CD14-positive monocyte (primary cell): Measurements from ENCODE around the gene CDH4. TPM values are rescaled to one million over a fixed set of nuclear protein-coding genes. Genes with fewer than 3 reads are reported as not detected.

Source experiments
- DNase-seq, 3 donors: peaks; one replicate each; pipeline ENCODE4 v3.0.0-alpha.2; 2011 to 2022
- H2AFZ ChIP-seq: 2 replicates; pipeline ENCODE4 v1.6.0; 2012; ENCODE audit warnings: mild to moderate bottlenecking, low read depth, low read length, inconsistent platforms; ENCODE audit not compliant: insufficient read depth, poor library complexity, severe bottlenecking
- H3K27ac ChIP-seq, 2 donors: 1 replicate in 1 of 2; 2 replicates in 1 of 2; pipeline ENCODE4 v1.5.1; 2012 to 2013; ENCODE audit warnings: low read length in 2 of 2, control low read depth in 1 of 2, inconsistent platforms in 1 of 2, low read depth in 1 of 2, mild to moderate bottlenecking in 1 of 2
- H3K27me3 ChIP-seq, 2 donors: one replicate each; pipeline versions ENCODE4 v1.6.0 to v1.6.1; 2011 to 2013; ENCODE audit warnings: low read length in 2 of 2; ENCODE audit not compliant: control insufficient read depth in 2 of 2, insufficient read depth in 2 of 2
- H3K36me3 ChIP-seq, 2 donors: replicated peaks in 1 of 2; 1 replicate in 1 of 2; 2 replicates in 1 of 2; pipeline versions ENCODE4 v1.5.1 to v1.6.1; 2012 to 2013; ENCODE audit warnings: low read length in 2 of 2, control low read depth in 1 of 2, inconsistent platforms in 1 of 2, mild to moderate bottlenecking in 1 of 2; ENCODE audit not compliant: insufficient read depth in 2 of 2, control insufficient read depth in 1 of 2
- H3K4me1 ChIP-seq, 2 donors: 1 replicate in 1 of 2; 2 replicates in 1 of 2; pipeline versions ENCODE4 v1.5.1 to v1.6.1; 2012 to 2013; ENCODE audit warnings: low read length in 2 of 2, control low read depth in 1 of 2, inconsistent platforms in 1 of 2, mild to moderate bottlenecking in 1 of 2, moderate library complexity in 1 of 2; ENCODE audit not compliant: insufficient read depth in 2 of 2, control insufficient read depth in 1 of 2
- H3K4me2 ChIP-seq: replicated peaks from 2 replicates; pipeline ENCODE3; 2012; ENCODE audit warnings: low read length, moderate library complexity, mild to moderate bottlenecking; ENCODE audit not compliant: poor library complexity, severe bottlenecking; ENCODE audit errors: extremely low read depth
- H3K4me3 ChIP-seq, 3 experiments: fragments of 200-600 bp in 1 of 3; sonication (generic) in 1 of 3; replicated peaks in 1 of 3; 1 replicate in 2 of 3; 2 replicates in 1 of 3; pipeline ENCODE4 v1.5.1; 2011 to 2013; ENCODE audit warnings: low read length in 3 of 3, mild to moderate bottlenecking in 3 of 3, control low read depth in 2 of 3, low read depth in 2 of 3, inconsistent platforms in 1 of 3, moderate library complexity in 1 of 3
- H3K79me2 ChIP-seq: 2 replicates; pipeline ENCODE4 v1.6.0; 2012; ENCODE audit warnings: mild to moderate bottlenecking, control low read depth, inconsistent platforms, low read length, moderate library complexity; ENCODE audit not compliant: insufficient read depth
- H3K9ac ChIP-seq: 2 replicates; pipeline ENCODE4 v1.6.0; 2017; ENCODE audit warnings: low read length, mild to moderate bottlenecking; ENCODE audit not compliant: insufficient read depth, poor library complexity, severe bottlenecking
- H3K9me3 ChIP-seq, 2 donors: replicated peaks in 1 of 2; 1 replicate in 1 of 2; 2 replicates in 1 of 2; pipeline versions ENCODE4 v1.5.1 to v1.6.1; 2012 to 2013; ENCODE audit warnings: low read length in 2 of 2, control low read depth in 1 of 2; ENCODE audit not compliant: control insufficient read depth in 1 of 2, insufficient read depth in 1 of 2
- H4K20me1 ChIP-seq: 2 replicates; pipeline ENCODE4 v1.6.0; 2012; ENCODE audit warnings: mild to moderate bottlenecking, low read length, control low read depth, moderate library complexity; ENCODE audit not compliant: insufficient read depth
- H3K27ac Mint-ChIP-seq, 7 donors: one replicate each; pipeline ENCODE4 v1.8.0; 2020; ENCODE audit warnings: mild to moderate bottlenecking in 7 of 7, mixed read lengths in 7 of 7, moderate library complexity in 6 of 7, inconsistent platforms in 2 of 7
- H3K27me3 Mint-ChIP-seq, 3 donors: one replicate each; pipeline ENCODE4 v1.8.0; 2021 to 2022; ENCODE audit warnings: low read depth in 3 of 3, mild to moderate bottlenecking in 3 of 3, mixed read lengths in 3 of 3, moderate library complexity in 3 of 3, inconsistent platforms in 1 of 3
- H3K36me3 Mint-ChIP-seq, 2 donors: one replicate each; pipeline ENCODE4 v1.8.0; 2020; ENCODE audit warnings: mixed read lengths in 2 of 2, inconsistent platforms in 1 of 2, mild to moderate bottlenecking in 1 of 2
- H3K4me1 Mint-ChIP-seq: one replicate; pipeline ENCODE4 v1.8.0; 2020; ENCODE audit warnings: mild to moderate bottlenecking, mixed read lengths
- H3K4me3 Mint-ChIP-seq, 2 donors: one replicate each; pipeline ENCODE4 v1.8.0; 2020; ENCODE audit warnings: mild to moderate bottlenecking in 2 of 2, mixed read lengths in 2 of 2, moderate library complexity in 1 of 2
- H3K9me3 Mint-ChIP-seq, 7 donors: one replicate each; pipeline ENCODE4 v1.8.0; 2020 to 2022; ENCODE audit warnings: mixed read lengths in 7 of 7, mild to moderate bottlenecking in 6 of 7, moderate library complexity in 6 of 7, inconsistent platforms in 2 of 7
- WGBS: methylation state at CpG from one replicate; pipeline ENCODE4 v1.1.5; 2013; ENCODE audit warnings: missing lambda C conversion rate; ENCODE audit not compliant: insufficient coverage; 5-methylcytosine and 5-hydroxymethylcytosine counted together
- intact Hi-C, 2 donors: fragments of 100-400 bp; cut with micrococcal nuclease; formaldehyde crosslinking; loops; one replicate each; pipeline versions ENCODE4 v1.15.0 to v1.15.1; 2023
- polyA plus RNA-seq, 3 donors: library from polyadenylated mRNA; depleted of rRNA in 1 of 3; unstranded in 2 of 3; stranded (reverse) in 1 of 3; fragments of 300-500 nt in 2 of 3; fragments of >200 nt in 1 of 3; fragmentation: Illumina TruSeq in 2 of 3; gene quantifications; 1 replicate in 2 of 3; 2 replicates in 1 of 3; pipeline ENCODE4 v1.2.3, GENCODE V29; 2012 to 2021
- TF ChIP-seq, protein P1 (sequence below): fragments of 200-600 bp; IDR thresholded peaks from one replicate; pipeline ENCODE4 v1.8.0; 2022; ENCODE audit warnings: antibody characterized with exemption, mild to moderate bottlenecking

CDH4 gene
- polyA plus RNA-seq, 3 donors = not detected

DNA sequence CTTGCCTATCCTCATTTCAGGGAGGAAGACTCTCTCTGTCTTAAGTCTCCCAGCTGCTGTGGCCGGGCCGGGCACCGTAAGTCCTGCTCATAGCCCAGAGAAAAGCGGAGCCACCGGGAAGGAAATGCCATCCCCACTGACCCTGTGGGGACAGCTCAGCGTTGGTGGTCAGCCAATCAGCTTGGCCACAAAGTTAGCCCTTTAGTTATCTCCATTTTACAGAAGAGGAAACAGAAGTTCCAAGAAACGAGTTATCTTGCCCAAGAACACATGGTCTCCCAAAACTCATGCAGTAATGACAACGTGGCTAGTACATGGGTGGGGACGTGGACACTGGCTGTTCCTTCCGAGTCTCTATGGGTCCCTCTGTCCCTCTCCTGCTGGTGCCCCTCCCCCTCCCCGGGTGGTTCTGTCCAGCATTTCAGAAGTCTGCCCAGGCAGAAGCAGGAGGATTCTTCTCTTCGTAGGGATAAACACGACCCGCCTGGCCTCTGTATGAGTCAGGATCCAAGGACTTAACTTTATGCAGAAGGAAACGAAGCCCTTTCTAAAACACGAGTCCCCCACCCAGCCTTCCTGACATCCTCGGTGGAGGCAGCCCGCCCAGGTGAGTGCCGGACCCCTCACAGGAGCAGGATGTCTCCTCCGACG lies 273.8 kb downstream of the CDH4 start:
- Histone ChIP-seq H3K4me3 (no peak overlapping the region), H3K27ac (no peak overlapping the region), H2AFZ (no peak overlapping the region), H3K79me2 (no peaks in the 10 kb centered on the region), H3K4me1 (no peaks in the 10 kb centered on the region), H3K9ac (no peak overlapping the region), H4K20me1 (no peaks in the 10 kb centered on the region), H3K36me3 (no peaks in the 10 kb centered on the region), H3K4me2 (no peak overlapping the region), H3K9me3 (peaks cover 11 to 80% of the 10 kb centered on the region in 2 donors), H3K27me3 (no peaks in the 10 kb centered on the region)
- intact Hi-C loops = no loop called here
- H3K4me3 Mint-ChIP-seq = no peak overlapping the region
- 33% methylated on average over 10 of the region's 21 CpGs for WGBS
- H3K27me3 Mint-ChIP-seq = peaks cover 3 to 6% (median 4%) of the 10 kb centered on the region in 3 donors
- no peak overlapping the region for H3K27ac Mint-ChIP-seq
- H3K9me3 Mint-ChIP-seq = peaks cover 0 to 67% (median 35%) of the 10 kb centered on the region in 7 donors
- DNase-seq = no peak
- TF ChIP-seq, protein P1, sequence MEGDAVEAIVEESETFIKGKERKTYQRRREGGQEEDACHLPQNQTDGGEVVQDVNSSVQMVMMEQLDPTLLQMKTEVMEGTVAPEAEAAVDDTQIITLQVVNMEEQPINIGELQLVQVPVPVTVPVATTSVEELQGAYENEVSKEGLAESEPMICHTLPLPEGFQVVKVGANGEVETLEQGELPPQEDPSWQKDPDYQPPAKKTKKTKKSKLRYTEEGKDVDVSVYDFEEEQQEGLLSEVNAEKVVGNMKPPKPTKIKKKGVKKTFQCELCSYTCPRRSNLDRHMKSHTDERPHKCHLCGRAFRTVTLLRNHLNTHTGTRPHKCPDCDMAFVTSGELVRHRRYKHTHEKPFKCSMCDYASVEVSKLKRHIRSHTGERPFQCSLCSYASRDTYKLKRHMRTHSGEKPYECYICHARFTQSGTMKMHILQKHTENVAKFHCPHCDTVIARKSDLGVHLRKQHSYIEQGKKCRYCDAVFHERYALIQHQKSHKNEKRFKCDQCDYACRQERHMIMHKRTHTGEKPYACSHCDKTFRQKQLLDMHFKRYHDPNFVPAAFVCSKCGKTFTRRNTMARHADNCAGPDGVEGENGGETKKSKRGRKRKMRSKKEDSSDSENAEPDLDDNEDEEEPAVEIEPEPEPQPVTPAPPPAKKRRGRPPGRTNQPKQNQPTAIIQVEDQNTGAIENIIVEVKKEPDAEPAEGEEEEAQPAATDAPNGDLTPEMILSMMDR = no peak
- no peaks in the 10 kb centered on the region for H3K36me3 Mint-ChIP-seq
- H3K4me1 Mint-ChIP-seq = no peaks in the 10 kb centered on the region

DNA sequence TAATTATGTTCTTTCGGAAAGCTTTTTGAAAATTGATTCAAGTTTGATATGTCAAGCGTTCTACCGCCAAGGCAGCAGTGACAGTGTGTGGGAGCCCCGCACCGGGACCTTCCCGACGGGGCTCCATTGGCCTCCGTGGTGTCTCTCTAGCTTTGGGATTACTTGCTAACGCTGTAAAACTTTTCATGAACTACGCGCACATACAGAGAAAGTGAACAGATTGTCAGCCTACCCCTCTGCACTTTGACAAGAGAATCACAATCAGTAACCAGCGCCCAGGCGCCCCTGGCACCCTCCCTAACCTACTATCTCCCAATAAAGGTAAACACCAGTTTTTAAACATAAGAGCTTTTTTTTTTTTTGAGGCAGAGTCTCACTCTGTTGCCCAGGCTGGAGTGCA lies 274.8 kb downstream of the CDH4 start:
- Histone ChIP-seq H3K4me3 (no peak overlapping the region), H2AFZ (no peak overlapping the region), H3K79me2 (no peaks in the 10 kb centered on the region), H3K4me1 (no peaks in the 10 kb centered on the region), H4K20me1 (no peaks in the 10 kb centered on the region), H3K4me2 (no peak overlapping the region), H3K9me3 (peaks cover 8 to 80% of the 10 kb centered on the region in 2 donors), H3K27ac (no peak overlapping the region), H3K27me3 (no peaks in the 10 kb centered on the region), H3K9ac (no peak overlapping the region), H3K36me3 (no peaks in the 10 kb centered on the region)
- no peak overlapping the region for H3K4me3 Mint-ChIP-seq
- TF ChIP-seq, protein P1 = no peak
- no peak overlapping the region for H3K27ac Mint-ChIP-seq
- H3K27me3 Mint-ChIP-seq = peaks cover 3 to 6% (median 4%) of the 10 kb centered on the region in 3 donors
- H3K36me3 Mint-ChIP-seq = no peaks in the 10 kb centered on the region
- intact Hi-C loops = no loop called here
- no peak for DNase-seq
- H3K9me3 Mint-ChIP-seq = peaks cover 0 to 66% (median 30%) of the 10 kb centered on the region in 7 donors
- H3K4me1 Mint-ChIP-seq = no peaks in the 10 kb centered on the region
- 87% methylated on average over 9 of the region's 13 CpGs for WGBS
